ENCODE results near the gene SLC25A17. TPM values are rescaled to one million over a fixed set of nuclear protein-coding genes. Genes with fewer than 3 reads are reported as not detected.
"Not testable (repeated sequence)": the region's sequence is repeated elsewhere in the genome, so short reads cannot be mapped to it uniquely, and the experiment has no call there.

The SLC25A17 gene
- total and polyA plus RNA-seq, 8 donors = 4.6 to 27.0 (median 10.7) TPM; not detected in 1

DNA sequence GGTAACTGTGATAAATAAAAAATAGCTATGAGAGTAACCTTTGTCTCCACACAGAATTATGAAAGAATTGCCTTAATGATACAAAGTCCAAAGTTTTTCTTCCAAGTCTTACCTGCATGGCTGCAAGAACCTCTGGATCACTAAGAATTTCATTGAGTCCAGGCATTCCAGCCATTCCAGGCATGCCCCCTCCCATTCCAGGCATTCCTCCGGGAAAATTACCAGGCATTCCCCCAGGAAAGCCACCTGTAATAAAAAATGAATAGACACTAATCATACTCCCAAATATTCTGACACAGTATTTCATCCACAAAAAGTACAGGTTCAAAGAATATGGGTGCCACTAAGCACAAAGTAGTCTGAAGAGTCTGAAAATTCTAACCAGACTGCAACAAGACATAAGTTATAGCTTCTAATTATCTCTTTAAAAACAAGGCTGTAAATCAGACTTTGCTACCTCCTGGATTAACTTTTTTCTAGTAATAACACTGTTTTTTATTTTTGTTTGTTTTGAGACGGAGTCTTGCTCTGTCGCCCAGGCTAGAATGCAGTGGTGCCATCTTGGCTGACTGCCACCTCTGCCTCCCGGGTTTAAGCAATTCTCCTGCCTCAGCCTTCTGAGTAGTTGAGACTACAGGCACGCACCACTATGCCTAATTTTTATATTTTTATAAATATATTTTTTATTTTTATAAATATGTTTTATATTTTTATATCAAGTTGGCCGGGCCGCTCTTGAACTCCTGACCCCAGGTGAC lies 8.0 kb upstream of the SLC25A17 start:
- Histone ChIP-seq H3K27ac (no peak overlapping the region), H3K4me1 (peaks cover 0 to 21% (median 6%) of the 10 kb centered on the region in 4 donors), H3K36me3 (peaks cover 44 to 96% (median 87%) of the 10 kb centered on the region in 4 donors), H3K9me3 (no peaks in the 10 kb centered on the region), H3K27me3 (no peaks in the 10 kb centered on the region), H3K4me3 (no peak overlapping the region)
- no peak for TF ChIP-seq EP300 (IDR thresholded peaks at IDR 0.05)
- TF ChIP-seq POLR2A (IDR thresholded peaks at IDR 0.05) = no peak
- TF ChIP-seq POLR2AphosphoS5 (IDR thresholded peaks at IDR 0.05) = no peak
- TF ChIP-seq, protein P1, sequence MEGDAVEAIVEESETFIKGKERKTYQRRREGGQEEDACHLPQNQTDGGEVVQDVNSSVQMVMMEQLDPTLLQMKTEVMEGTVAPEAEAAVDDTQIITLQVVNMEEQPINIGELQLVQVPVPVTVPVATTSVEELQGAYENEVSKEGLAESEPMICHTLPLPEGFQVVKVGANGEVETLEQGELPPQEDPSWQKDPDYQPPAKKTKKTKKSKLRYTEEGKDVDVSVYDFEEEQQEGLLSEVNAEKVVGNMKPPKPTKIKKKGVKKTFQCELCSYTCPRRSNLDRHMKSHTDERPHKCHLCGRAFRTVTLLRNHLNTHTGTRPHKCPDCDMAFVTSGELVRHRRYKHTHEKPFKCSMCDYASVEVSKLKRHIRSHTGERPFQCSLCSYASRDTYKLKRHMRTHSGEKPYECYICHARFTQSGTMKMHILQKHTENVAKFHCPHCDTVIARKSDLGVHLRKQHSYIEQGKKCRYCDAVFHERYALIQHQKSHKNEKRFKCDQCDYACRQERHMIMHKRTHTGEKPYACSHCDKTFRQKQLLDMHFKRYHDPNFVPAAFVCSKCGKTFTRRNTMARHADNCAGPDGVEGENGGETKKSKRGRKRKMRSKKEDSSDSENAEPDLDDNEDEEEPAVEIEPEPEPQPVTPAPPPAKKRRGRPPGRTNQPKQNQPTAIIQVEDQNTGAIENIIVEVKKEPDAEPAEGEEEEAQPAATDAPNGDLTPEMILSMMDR (IDR thresholded peaks at IDR 0.05) = no peak
- 79 to 84% (median 81%) methylated on average over 7 of the region's 7 CpGs for WGBS, 5 donors
- intact Hi-C loops (cut with DNase I; ENCODE audit: low total_unique reads) = no loop called here
- no peak for DNase-seq

DNA sequence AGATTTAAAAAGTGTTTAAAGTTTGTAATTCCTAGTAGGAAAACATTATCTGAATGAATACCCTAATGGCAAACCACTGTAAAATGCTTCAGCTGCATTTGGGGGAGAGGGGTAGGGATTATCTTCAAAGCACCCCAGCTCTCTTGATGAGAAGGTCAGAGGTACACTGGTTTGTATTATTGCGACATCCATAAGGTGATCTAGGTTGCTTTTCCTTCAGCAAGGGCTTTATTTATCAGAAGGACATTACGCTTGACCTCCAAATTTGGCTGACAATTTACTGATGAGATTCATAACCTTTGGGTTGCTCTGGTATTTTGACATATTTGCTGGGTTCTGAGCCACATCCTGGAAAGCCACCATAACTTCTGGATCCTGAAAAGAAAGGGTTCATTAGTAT lies 7.1 kb upstream of the SLC25A17 start:
- intact Hi-C loops (cut with DNase I; ENCODE audit: low total_unique reads); H3K27ac ChIP-seq: not testable (repeated sequence)

DNA sequence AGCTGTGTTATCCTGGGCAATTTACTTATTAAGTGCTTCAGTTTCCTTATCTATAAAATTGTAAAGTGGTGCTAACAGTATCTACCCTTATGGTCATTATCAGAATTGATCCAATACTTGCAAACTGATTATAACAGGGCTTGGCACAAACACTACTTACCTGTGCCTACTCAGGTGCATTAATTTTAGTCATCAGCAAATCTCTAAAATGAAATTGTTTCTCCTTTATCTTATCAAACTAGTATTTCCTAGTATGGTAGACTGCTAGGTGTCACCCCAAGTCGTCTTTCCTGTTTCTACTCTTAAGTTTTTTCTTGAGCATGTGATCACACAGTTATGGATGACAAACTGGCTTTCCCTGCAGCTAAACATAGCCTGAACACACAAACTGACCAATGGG lies 4.3 kb upstream of the SLC25A17 start:
- Histone ChIP-seq H3K27me3 (no peaks in the 10 kb centered on the region), H3K9me3 (no peaks in the 10 kb centered on the region), H3K36me3 (peaks cover 20 to 59% (median 50%) of the 10 kb centered on the region in 4 donors), H3K4me3 (no peak overlapping the region), H3K4me1 (peaks cover 2 to 34% (median 13%) of the 10 kb centered on the region in 4 donors), H3K27ac (peak overlapping the region in 1 of 5 donors; percentile 38)
- WGBS, 5 donors = 22 to 51% (median 43%) methylated on average over 1 of the region's 1 CpG
- intact Hi-C loops (cut with DNase I; ENCODE audit: low total_unique reads) = no loop called here
- DNase-seq = peak in 1 of 2 donors; percentile 32
- TF ChIP-seq, protein P1 (IDR thresholded peaks at IDR 0.05) = no peak
- TF ChIP-seq POLR2A (IDR thresholded peaks at IDR 0.05) (no peak), POLR2AphosphoS5 (IDR thresholded peaks at IDR 0.05) (peak in 1 of 3 donors; percentile 35)

More for the DNA sequence above, 7.1 kb upstream of the SLC25A17 start:
- H3K36me3 ChIP-seq = peaks cover 39 to 87% (median 78%) of the 10 kb centered on the region in 4 donors
- 81 to 100% (median 94%) methylated on average over 1 to 2 of the region's 2 CpGs for WGBS, 5 donors
- peaks cover 0 to 17% (median 3%) of the 10 kb centered on the region in 4 donors for H3K4me1 ChIP-seq
- not testable (repeated sequence) for H3K9me3 ChIP-seq, H3K4me3 ChIP-seq, H3K27me3 ChIP-seq, DNase-seq

DNA sequence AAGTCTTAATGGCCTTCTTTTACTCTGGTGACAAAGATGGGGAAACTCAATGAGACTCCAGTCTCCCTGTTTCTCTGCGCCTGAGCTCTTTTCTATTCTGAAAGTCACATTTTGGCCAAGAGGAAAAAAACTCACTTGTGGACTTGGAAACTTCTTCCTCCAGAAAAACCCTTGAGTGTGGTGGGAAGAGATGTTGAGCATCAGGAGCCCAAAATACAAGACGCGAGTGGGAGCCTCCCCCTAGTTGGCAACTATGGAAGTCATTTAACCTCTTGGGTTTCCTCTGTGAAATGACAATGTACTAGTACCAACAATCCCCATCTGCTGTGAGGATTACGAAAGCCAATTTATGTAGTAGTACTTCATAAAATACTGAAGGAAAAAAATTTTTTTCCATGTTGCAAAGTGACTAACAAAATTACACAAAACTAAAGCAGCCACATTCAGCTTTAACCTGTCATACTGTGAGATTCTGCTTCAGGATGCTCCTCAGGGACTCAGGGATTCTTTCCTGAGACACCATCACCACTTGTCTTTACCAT lies 524 bp upstream of the SLC25A17 start:
- intact Hi-C loops (cut with DNase I; ENCODE audit: low total_unique reads) = no loop called here
- Histone ChIP-seq H3K36me3 (peaks cover 3 to 27% (median 15%) of the 10 kb centered on the region in 4 donors), H3K4me1 (peaks cover 19 to 56% (median 29%) of the 10 kb centered on the region in 4 donors), H3K27ac (peak overlapping the region; percentile 73 to 88 (median 82)), H3K4me3 (peak overlapping the region; percentile 83 to 94 (median 90)), H3K27me3 (no peaks in the 10 kb centered on the region), H3K9me3 (no peaks in the 10 kb centered on the region)
- WGBS, 5 donors = 7 to 13% (median 11%) methylated on average over 4 of the region's 4 CpGs
- DNase-seq = no peak
- TF ChIP-seq, protein P1 (IDR thresholded peaks at IDR 0.05) = no peak
- TF ChIP-seq EP300 (IDR thresholded peaks at IDR 0.05) (no peak), POLR2A (IDR thresholded peaks at IDR 0.05) (no peak), POLR2AphosphoS5 (IDR thresholded peaks at IDR 0.05) (no peak)
